ENCODE measurements around the gene MYH10.

MYH10 gene

GRCh38 chr17:8436844-8437171 lies 193.7 kb downstream of the MYH10 start:
- DNase-seq: no peak

DNA sequence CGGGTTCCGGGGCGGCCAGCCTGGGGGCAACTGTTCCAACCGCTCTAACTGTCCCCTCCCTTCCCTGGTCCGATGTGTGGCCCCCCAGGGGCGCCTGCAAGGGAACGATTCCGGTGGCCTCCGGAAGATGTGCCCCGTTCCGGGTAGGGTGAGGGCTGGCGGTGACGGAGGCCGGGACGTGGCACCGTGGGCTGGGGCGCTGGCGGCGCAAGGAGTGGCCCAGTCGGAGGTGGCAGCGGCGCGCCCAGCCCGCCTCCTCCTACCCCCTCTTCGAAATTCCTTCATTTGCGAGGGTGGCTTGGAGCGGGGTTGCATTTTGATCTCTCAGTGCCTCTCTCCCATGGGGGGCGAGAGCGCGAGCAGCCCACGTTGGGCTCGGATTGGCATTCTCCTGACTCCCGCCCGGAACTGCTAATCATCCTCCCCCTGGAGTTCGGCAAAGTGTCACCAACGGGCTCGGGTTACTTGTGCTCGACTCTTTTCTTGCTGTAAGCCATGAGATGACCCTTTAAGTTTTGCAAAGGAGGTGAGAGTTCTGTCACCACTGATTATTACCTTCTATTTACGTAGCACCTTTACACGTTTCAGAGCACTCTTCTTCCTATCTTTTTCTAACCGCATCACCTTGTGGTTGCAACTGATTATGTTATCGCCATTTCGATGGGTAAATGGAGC lies 194.2 kb downstream of the MYH10 start:
- no peak for DNase-seq

- DNase-seq: peak; percentile 55
These were observed 195.0 kb downstream of the MYH10 start, which contains the start of gene NDEL1 for GRCh38 chr17:8435245-8436168. Gene NDEL1, plus strand, starts transcription at chr17:8435884. Its CDS starts 8,388 bp downstream, at chr17:8444272.

DNA sequence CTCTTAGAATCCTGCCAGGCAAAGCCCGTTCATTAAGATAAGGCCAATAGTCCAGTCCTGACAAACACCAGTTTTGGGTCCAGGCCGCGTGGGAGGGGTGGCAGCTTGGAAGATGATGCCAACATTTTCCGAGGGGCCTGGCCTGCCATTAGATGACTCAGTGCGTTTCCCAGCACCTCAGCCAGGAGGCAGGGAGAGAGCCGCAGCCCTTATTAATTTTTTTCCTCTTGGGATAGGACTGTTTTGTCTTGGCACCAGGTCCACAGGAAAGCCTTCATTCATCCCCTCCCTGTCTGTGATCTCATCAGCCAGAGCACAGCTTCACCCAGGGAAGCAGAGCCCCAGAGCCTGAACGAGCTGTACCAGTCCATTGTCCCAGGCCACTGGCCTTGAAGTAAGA lies 199.6 kb downstream of the MYH10 start:
- DNase-seq: no peak

DNA sequence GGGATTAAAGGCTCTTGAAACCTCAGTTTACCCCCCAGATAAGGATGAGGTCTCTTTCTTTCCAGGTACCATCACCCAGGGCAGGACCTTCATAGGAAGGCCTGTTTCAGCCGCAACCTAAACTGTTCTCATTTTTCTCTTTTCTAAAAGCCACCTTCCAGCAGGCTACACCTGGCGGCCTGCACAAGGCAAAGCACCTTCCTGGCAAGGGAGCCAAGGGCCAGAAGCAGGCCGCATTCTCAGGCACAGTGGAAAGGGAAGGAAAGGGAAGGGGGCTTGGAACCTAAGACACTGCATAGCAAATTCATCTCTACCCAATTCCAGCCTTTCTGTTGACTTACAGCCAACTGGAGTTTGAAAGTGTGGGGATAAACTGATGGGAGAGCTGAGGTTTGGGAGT lies 203.7 kb downstream of the MYH10 start:
- no peak for DNase-seq

- DNase-seq: no peak
These were observed 204.3 kb downstream of the MYH10 start for GRCh38 chr17:8426094-8426720.

Data from SIG-M5 (cell line).